ENCODE results near the gene LTBP3.
A peak's percentile ranks its signal among the peaks of the same experiment; 100 is the strongest.

Gene LTBP3

GRCh38 chr11:65546217-65546958, 11.8 kb downstream of the LTBP3 start:
- TF ChIP-seq CTCF (IDR thresholded peaks at IDR 0.05; ENCODE audit: insufficient read depth, low read length, poor library complexity, severe bottlenecking) (no peak), EZH2phosphoT487 (conservative IDR thresholded peaks at IDR 0.05; ENCODE audit: low read length) (no peak)
- Histone ChIP-seq H3K9me3 (ENCODE audit: insufficient read depth, low read length) (no peaks in the 10 kb centered on the region), H3K4me2 (ENCODE audit: low read depth, low read length, poor library complexity, severe bottlenecking) (peak overlapping the region; percentile 64), H2AFZ (ENCODE audit: low read depth, low read length, severe bottlenecking) (peak overlapping the region; percentile 73), H3K27ac (ENCODE audit: low read depth, low read length) (peak overlapping the region; percentile 80), H3K4me3 (ENCODE audit: insufficient read depth, low read length, poor library complexity, severe bottlenecking) (peak overlapping the region; percentile 45), H3K9ac (ENCODE audit: low read length) (peak overlapping the region; percentile 54), H3K27me3 (ENCODE audit: low read length) (no peaks in the 10 kb centered on the region), H3F3A (ENCODE audit: insufficient read depth) (peaks cover 11% of the 10 kb centered on the region), H3K36me3 (ENCODE audit: low read length) (no peaks in the 10 kb centered on the region), H3K9me2 (replicated peaks; ENCODE audit: insufficient read depth, low read length) (no peaks in the 10 kb centered on the region), H4K20me1 (ENCODE audit: low read depth, low read length) (no peaks in the 10 kb centered on the region), H3K79me2 (ENCODE audit: insufficient read depth, low read length) (no peaks in the 10 kb centered on the region)

- H4K20me1 ChIP-seq (ENCODE audit: low read depth, low read length): no peaks in the 10 kb centered on the region
- H3K79me2 ChIP-seq (ENCODE audit: insufficient read depth, low read length): no peaks in the 10 kb centered on the region
- no peaks in the 10 kb centered on the region for H3K9me3 ChIP-seq (ENCODE audit: insufficient read depth, low read length)
- H3K27ac ChIP-seq (ENCODE audit: low read depth, low read length): peak overlapping the region; percentile 80
- H3K9ac ChIP-seq (ENCODE audit: low read length): peak overlapping the region; percentile 54; the same call in 1 of the 2 replicates
- peak overlapping the region; percentile 73 for H2AFZ ChIP-seq (ENCODE audit: low read depth, low read length, severe bottlenecking)
- H3F3A ChIP-seq (ENCODE audit: insufficient read depth): peaks cover 11% of the 10 kb centered on the region
- H3K4me3 ChIP-seq (ENCODE audit: insufficient read depth, low read length, poor library complexity, severe bottlenecking): peak overlapping the region; percentile 45
- TF ChIP-seq CTCF (IDR thresholded peaks at IDR 0.05; ENCODE audit: insufficient read depth, low read length, poor library complexity, severe bottlenecking): no peak
- no peak; the same call in 1 of the 2 replicates for TF ChIP-seq EZH2phosphoT487 (conservative IDR thresholded peaks at IDR 0.05; ENCODE audit: low read length)
- peak overlapping the region; percentile 64 for H3K4me2 ChIP-seq (ENCODE audit: low read depth, low read length, poor library complexity, severe bottlenecking)
- H3K27me3 ChIP-seq (ENCODE audit: low read length): no peaks in the 10 kb centered on the region
- no peaks in the 10 kb centered on the region for H3K36me3 ChIP-seq (ENCODE audit: low read length)
- H3K9me2 ChIP-seq (replicated peaks; ENCODE audit: insufficient read depth, low read length): no peaks in the 10 kb centered on the region
Measured at GRCh38 chr11:65545853-65546216, 12.3 kb downstream of the LTBP3 start.

GRCh38 chr11:65542738-65543390, 15.3 kb downstream of the LTBP3 start:
- Histone ChIP-seq H3K9me2 (replicated peaks; ENCODE audit: insufficient read depth, low read length) (no peaks in the 10 kb centered on the region), H3K27me3 (ENCODE audit: low read length) (no peaks in the 10 kb centered on the region), H2AFZ (ENCODE audit: low read depth, low read length, severe bottlenecking) (no peak overlapping the region), H3K79me2 (ENCODE audit: insufficient read depth, low read length) (no peaks in the 10 kb centered on the region), H3K4me2 (ENCODE audit: low read depth, low read length, poor library complexity, severe bottlenecking) (no peak overlapping the region), H3F3A (ENCODE audit: insufficient read depth) (peaks cover 11% of the 10 kb centered on the region), H3K9ac (ENCODE audit: low read length) (no peak overlapping the region), H3K27ac (ENCODE audit: low read depth, low read length) (no peak overlapping the region), H3K36me3 (ENCODE audit: low read length) (no peaks in the 10 kb centered on the region), H3K9me3 (ENCODE audit: insufficient read depth, low read length) (no peaks in the 10 kb centered on the region), H4K20me1 (ENCODE audit: low read depth, low read length) (no peaks in the 10 kb centered on the region), H3K4me3 (ENCODE audit: insufficient read depth, low read length, poor library complexity, severe bottlenecking) (no peak overlapping the region)
- TF ChIP-seq EZH2phosphoT487 (conservative IDR thresholded peaks at IDR 0.05; ENCODE audit: low read length): no peak
- no peak for TF ChIP-seq CTCF (IDR thresholded peaks at IDR 0.05; ENCODE audit: insufficient read depth, low read length, poor library complexity, severe bottlenecking)
